H54 (cell line): ENCODE data around the gene ACSL5.
A peak's percentile ranks its signal among the peaks of the same experiment; 100 is the strongest.

Experiments used
- DNase-seq: peaks from one replicate; pipeline ENCODE4 v3.0.0; 2011; ENCODE audit warnings: low spot score, mixed read lengths; ENCODE audit not compliant: insufficient read length
- FAIRE-seq: peaks from 3 replicates; lab custom pipeline; 2011; peaks lifted over from hg19 to GRCh38; lab: Jason Lieb, UNC
- POLR2A ChIP-seq: IDR thresholded peaks from 2 replicates; pipeline ENCODE4 v1.6.1; 2011; ENCODE audit warnings: low read depth, mild to moderate bottlenecking, low read length

Gene ACSL5

GRCh38 chr10:112465299-112465883 is 91.5 kb downstream of the ACSL5 start:
- DNase-seq (no peak), FAIRE-seq (no peak)
- TF ChIP-seq POLR2A, result no peak

GRCh38 chr10:112466802-112467201 is 92.9 kb downstream of the ACSL5 start:
- no peak for FAIRE-seq
- no peak for DNase-seq
- no peak for TF ChIP-seq POLR2A

- no peak for TF ChIP-seq POLR2A
- FAIRE-seq (no peak), DNase-seq (no peak)
These were observed 93.7 kb downstream of the ACSL5 start for GRCh38 chr10:112467541-112468075.

- peak; percentile 93 for FAIRE-seq
- DNase-seq, result peak; percentile 19
- TF ChIP-seq POLR2A, result no peak
These were observed 98.1 kb downstream of the ACSL5 start for GRCh38 chr10:112471878-112472487.

GRCh38 chr10:112475575-112476218 is 101.8 kb downstream of the ACSL5 start:
- DNase-seq, result no peak
- no peak for TF ChIP-seq POLR2A
- peak; percentile 74 for FAIRE-seq
